ENCODE data around the gene LMF2.
A peak's percentile ranks its signal among the peaks of the same experiment; 100 is the strongest.

Gene LMF2

GRCh38 chr22:50481440-50482106 is 25.9 kb downstream of the LMF2 start, which contains the start of gene ADM2:
Gene ADM2, plus strand, starts transcription at chr22:50481543. Its CDS starts 305 bp downstream, at chr22:50481848.
- peak; percentile 49 for DNase-seq (ENCODE audit: low read depth)

DNA sequence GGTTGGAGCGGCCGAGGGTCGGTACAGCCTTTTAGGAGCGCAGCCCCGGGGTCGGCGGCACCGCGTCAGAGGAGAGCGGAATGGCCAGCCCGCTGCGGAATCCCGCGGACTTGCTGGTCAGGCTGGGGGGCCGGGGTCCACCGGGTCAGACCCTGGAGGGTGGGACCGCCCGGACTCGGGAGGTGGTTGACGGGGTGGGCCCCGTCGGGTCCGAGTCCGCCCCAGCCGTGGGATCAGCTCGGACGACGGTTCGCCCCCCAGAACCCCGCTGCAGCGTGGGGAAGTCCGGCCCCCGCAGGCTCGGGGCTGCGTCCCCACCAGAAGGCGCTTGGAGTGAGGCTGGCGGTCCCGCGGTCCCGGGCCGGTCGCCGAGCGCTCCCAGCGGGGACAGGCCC is 26.5 kb downstream of the LMF2 start:
- no peak for DNase-seq (ENCODE audit: low read depth)

GRCh38 chr22:50479721-50480120 is 27.8 kb downstream of the LMF2 start:
- no peak for DNase-seq (ENCODE audit: low read depth)

DNA sequence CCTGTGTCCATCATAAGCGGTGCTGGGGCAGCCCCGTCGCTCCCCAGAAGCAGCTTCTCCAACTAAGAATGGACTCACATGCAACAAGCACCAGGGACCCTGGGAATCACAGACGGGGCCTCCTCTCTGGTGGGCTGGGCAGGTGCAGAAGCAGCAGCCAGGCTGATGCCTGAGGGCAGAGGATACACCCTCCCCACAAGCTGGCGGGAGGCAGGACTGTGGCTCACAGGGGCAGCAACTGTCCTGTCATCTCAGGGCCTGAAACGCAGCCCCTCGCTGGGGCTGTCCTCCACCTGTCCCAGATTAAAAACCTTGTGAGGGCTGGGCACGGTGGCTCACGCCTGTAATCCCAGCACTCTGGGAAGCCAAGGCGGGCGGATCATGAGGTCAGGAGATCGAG is 29.6 kb downstream of the LMF2 start:
- no peak for DNase-seq (ENCODE audit: low read depth)

GRCh38 chr22:50476868-50477267 is 30.6 kb downstream of the LMF2 start:
- DNase-seq (ENCODE audit: low read depth) = no peak

- DNase-seq (ENCODE audit: low read depth) = no peak
These were observed 31.9 kb downstream of the LMF2 start for GRCh38 chr22:50475652-50476002.

GRCh38 chr22:50474710-50475651 is 32.5 kb downstream of the LMF2 start, which contains the start of gene SBF1:
Gene SBF1, minus strand, starts transcription at chr22:50475035. Its CDS starts 195 bp downstream, at chr22:50474840.
- DNase-seq (ENCODE audit: low read depth) = peak; percentile 75

DNA sequence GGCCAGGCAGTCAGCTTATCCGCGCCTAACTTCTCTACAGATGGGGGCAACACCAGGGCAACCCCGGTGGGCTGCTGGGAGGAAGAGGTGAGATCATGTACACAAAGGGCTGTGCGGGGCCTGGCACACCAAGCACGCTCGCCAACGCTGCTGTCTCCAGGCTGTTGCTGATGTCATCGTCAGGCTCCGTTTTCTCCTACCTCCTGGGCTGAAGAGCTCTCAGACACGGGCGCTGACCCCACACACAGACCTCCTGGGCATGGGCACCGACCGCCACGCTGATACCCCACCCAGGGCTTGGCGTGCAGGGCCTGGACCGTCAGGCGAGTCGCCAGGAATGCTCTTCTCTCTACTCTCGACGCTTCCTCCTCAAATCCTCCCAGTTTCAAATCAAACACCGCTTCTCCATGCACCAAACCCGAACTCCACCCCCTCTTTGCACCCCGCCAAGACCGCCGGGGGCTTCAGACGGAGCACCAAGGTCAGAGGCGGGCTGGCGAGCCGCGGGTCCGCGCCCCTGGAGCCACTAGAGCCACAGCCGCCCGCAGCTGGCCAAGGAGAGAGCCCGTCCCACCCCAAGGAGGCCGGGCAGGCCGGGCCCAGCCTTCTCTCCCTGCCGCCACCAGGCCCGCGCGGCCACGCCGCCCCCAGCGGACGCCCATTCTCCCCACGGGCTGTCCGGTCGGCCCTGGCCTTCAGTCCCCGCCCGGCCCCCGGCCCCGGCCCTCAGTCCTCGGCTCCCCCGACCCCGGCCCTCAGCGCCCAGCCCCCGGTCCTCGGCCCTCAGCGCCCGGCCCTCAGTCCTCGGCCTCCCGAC is 33.4 kb downstream of the LMF2 start:
- DNase-seq (ENCODE audit: low read depth) = no peak

DNA sequence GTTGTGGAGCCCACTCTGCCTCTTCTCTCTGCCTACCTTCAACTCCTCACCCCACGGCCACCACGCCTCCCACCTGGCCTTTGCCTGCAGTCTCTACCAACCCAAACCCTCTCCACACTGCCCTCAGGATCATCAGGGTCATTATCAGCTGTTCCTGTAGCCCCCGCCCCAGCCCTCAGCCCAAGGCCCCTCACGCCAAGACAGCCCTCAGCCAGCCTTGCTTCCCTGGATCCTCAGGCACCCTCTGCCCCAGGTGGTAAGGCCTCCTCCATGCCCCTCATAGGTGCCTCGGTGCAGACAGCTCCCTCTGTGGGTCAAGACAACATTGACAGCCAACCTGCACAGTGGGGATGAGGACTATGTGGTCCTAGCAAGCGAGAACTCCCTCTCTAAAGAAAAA is 34.4 kb downstream of the LMF2 start:
- DNase-seq (ENCODE audit: low read depth) = peak; percentile 18

DNA sequence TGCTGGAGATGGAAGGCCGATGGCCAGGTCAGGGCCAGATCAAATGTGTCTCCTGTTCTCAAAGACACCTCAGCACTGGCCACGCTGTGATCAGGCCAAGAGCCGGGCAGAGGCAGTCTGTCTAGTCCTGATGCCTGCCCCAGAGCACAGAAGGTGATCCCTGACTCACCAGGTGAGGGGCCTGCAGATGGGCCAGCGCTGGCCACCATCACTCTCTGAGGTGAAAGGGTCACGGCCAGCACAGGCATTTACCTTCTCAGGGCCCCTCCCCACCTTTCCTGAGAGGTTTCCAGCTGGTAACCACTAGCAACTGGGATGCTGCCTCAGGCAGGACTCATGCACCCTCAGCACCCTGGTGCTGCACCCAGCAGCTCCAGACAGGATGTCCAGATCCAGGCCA is 35.5 kb downstream of the LMF2 start:
- no peak for DNase-seq (ENCODE audit: low read depth)

- DNase-seq (ENCODE audit: low read depth) = no peak
These were observed 36.2 kb downstream of the LMF2 start for GRCh38 chr22:50471197-50471847.

GRCh38 chr22:50470491-50470890 is 37.0 kb downstream of the LMF2 start:
- no peak for DNase-seq (ENCODE audit: low read depth)

- peak; percentile 99 for DNase-seq (ENCODE audit: low read depth)
These were observed 37.9 kb downstream of the LMF2 start for GRCh38 chr22:50469377-50470305.

- DNase-seq (ENCODE audit: low read depth) = no peak
These were observed 38.9 kb downstream of the LMF2 start for GRCh38 chr22:50468626-50469025.

DNA sequence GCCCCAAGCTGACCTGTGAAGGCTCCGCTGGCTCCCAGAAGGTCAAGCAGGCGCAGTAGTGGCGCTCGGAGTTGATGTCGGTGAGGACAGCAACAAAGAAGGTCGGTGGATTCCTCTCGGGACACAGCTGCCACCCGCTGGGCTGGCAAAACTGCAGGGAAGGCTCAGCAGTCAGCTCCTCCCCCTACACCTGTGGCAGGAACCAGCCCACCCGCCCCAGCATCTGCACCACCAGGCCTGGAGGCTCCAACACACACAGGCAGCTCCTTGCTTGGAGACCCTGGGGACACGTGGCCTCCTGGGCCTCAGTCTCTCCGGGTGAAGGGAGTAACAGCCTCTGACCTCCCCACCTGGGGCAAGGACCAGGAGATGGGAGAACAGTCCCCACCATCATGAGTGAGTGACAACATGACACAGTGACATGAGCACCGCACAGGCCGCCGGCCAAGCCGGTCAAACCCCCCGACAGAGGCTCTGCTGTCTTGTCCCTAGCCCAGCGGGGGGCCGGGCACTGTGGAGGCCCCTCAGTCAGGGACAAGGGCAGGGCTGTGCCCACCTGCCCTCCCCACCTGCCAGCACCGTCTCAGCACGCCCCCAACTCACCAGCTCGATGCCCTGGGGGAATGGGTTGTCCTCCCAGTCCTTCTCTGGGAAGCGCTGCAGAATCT is 39.6 kb downstream of the LMF2 start:
- no peak for DNase-seq (ENCODE audit: low read depth)

DNA sequence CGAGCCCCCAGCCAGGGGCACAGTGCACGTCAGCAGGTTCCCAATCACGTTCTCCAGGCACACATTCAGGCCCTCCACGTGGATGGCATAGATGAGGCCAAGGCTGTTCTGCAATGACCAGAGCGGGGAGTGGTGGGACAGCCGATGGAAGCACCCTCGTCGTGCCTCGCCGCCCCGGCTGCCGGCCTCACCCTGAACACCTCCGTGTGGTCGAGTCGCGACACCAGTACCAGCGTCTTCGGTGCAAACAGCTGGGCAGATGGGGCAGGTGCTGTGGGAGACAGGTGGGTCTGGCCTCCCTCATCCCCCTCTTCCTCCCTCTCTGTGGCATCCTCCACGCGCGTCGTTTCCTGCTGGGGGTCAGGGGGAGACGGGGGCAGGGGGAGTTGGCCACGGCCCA is 40.2 kb downstream of the LMF2 start:
- no peak for DNase-seq (ENCODE audit: low read depth)

- no peak for DNase-seq (ENCODE audit: low read depth)
These were observed 42.2 kb downstream of the LMF2 start for GRCh38 chr22:50465066-50465930.

GRCh38 chr22:50464451-50464850 is 43.1 kb downstream of the LMF2 start:
- DNase-seq (ENCODE audit: low read depth) = no peak
